CD4-positive, alpha-beta T cell treated with Interleukin-17A for 1 hour (primary cell): ENCODE measurements around the gene FOXB2.
"Not testable (repeated sequence)": the region's sequence is repeated elsewhere in the genome, so short reads cannot be mapped to it uniquely, and the experiment has no call there.

ENCODE experiments used
- DNase-seq: peaks from one replicate; pipeline ENCODE4 v3.0.0-alpha.2; 2020

The FOXB2 gene

GRCh38 chr9:77016526-77017504, 2.6 kb upstream of the FOXB2 start:
- no peak for DNase-seq

DNA sequence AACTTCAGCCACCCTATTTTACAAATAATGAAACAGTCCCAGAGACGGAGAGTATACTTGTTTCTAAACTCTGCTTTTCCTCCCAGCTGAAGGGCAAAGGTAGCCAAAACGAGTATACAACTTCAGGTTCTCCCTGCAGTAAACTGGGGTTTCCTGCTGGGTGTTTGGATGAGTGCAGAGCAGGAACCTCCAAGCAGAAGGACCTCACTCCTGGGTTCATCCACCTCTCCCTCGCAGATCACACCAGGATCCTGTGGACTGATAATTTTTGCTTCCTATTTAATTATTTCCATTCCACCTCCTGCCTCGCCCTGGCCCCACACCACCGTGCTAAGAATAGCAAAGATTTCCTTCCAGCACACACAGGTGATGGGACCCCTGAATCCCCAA, 2.0 kb upstream of the FOXB2 start:
- no peak for DNase-seq

- DNase-seq = no peak
These were observed 1.1 kb upstream of the FOXB2 start for GRCh38 chr9:77018058-77018968.

DNA sequence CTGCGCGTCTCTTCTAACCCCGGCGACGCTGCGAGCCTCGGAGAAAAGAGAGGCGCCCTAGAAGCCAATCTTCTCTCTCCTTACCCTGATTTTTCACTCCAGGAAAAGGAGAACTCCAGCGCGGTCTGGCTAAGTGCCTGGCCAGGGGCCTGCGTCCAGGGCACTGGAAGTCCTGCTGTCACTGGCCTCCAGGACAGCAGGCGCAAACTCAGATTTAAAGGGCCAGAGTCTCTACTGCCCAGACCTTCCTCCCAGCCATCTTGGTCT, 553 bp upstream of the FOXB2 start:
- DNase-seq = no peak

- DNase-seq = no peak
These were observed 514 bp downstream of the FOXB2 start for GRCh38 chr9:77019926-77020412.

GRCh38 chr9:77020413-77021290, 1.2 kb downstream of the FOXB2 start:
- DNase-seq = no peak

- no peak for DNase-seq
These were observed 1.9 kb downstream of the FOXB2 start for GRCh38 chr9:77021291-77021894.

- no peak for DNase-seq
These were observed 2.7 kb downstream of the FOXB2 start for GRCh38 chr9:77021922-77022782.

GRCh38 chr9:77022783-77023440, 3.5 kb downstream of the FOXB2 start:
- DNase-seq = no peak

- no peak for DNase-seq
These were observed 4.3 kb downstream of the FOXB2 start for GRCh38 chr9:77023726-77024125.

DNA sequence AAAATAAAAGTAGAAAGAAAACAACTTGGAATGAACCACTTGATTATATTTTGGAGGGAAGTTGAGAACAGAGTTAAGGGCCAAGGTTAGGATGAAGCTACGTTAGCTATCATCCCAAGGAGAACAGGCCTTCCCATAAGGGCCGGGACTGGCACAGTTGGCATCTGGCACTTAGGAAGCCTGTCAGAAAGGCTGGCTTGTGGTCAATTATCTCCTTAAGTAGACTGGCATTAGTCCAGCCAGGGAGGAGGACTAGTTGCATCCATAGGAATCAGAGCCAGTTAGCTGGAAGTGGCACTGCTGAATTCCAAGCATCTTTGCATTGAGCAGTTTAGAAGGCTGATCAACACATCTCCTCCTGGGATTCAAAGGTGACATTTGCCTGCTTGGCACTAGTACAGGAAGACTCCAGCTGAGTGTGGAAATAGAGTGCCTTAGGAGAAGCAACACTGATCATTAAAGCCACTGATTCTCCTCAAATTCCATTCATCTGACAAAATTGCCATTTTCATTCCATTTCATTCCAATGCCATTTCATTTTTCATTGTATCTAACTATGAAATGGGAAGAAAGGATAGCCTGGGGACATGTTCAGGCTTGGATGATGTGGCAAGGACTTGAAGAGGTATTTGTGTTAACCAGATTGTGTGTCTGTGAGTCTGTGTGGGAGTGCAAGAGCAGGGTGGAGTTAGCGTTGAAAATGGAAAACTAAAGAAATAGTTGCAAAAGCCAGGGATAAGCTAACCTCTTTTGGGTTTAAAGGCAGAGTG, 5.5 kb downstream of the FOXB2 start:
- no peak for DNase-seq

DNA sequence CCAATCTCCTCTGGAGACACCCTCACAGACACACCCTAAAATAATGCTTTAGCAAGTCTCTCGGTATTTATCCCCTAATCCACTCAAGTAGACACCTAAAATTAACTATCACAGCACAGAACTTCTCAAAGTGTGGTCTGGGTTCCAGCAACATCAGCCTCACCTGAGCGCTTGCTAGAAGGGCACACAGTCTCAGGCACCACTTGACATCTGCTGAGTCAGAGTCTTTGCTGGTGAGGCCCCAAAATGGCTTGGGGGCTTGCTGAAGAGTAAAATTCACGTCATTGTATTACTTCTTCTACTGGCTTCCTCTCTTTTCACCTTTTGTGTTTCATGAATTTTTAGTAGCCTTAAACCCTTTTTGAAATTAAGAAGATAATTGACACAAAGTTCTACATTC, 9.0 kb downstream of the FOXB2 start:
- DNase-seq = no peak

- DNase-seq = no peak
These were observed 10.6 kb downstream of the FOXB2 start for GRCh38 chr9:77030045-77030444.

GRCh38 chr9:77038281-77039036, 19.0 kb downstream of the FOXB2 start:
- DNase-seq = no peak

DNA sequence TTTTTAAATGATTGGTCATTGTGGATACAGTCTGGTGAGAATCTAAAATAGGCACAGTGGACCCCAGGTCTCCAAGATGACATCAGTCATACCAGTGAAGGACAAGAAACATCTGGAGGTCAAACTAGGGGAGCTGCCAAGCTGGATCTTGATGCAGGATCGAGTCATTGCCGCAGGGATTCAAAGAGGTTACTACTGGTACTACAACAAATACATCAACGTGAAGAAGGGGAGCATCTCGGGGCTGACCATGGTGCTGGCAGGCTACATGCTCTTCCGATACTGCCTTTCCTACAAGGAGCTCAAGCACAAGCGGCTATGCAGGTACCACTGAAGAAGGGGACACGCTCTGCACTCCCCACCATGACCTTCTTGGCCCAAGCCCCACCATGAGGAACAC, 20.9 kb downstream of the FOXB2 start:
- DNase-seq = no peak

GRCh38 chr9:77043743-77044142, 24.3 kb downstream of the FOXB2 start:
- not testable (repeated sequence) for DNase-seq

GRCh38 chr9:77060681-77061080, 41.2 kb downstream of the FOXB2 start:
- DNase-seq = not testable (repeated sequence)

DNA sequence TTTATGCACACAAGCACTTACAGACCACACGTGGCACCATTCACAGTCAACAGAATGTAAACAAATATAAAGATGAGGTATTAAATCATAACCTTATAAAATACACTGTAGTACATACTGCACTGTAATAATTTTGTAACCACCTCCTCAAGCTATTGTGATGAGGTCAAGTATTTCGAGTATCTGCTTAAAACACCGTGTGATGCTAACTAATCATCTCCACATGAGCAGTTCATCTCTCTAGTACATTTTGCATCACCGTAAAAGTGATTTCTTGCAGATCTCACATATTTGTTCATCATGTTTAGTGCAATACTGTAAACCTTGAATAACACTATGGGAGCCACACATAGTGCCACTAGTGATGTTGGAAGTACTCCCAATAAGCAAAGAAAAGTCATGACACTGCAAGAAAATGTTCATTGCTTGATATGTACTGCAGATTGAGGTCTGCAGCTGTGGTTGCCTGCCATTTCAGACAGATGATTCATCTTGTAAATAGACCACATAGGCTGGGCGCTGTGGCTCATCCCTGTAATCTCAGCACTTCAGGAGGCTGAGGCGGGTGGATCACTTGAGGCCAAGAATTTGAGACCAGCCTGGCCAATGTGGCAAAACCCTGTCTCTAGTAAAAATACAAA, 44.3 kb downstream of the FOXB2 start:
- no peak for DNase-seq

DNA sequence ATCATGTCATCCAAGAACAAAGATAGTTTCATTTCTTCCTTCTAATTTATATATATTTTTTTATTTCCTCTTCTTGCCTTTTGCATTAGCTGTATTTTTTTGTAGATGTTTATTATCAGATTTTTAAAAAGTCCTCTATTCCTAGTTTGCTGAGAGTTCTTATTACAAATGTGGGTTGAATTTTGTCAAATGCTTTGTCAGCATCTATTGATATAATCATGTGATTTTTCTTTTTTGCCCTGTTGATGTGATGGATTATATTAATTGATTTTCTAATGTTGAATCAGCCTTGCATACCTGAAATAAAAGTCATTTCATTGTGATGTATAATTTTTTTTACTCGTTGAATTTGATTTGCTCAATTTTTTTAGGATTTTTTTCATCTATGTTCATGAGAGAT, 46.9 kb downstream of the FOXB2 start:
- no peak for DNase-seq
